GM12801 (cell line): ENCODE results near the gene NAXD.

Source experiments
- CTCF ChIP-seq: IDR thresholded peaks from one replicate; pipeline ENCODE4 v1.5.1; 2011; ENCODE audit warnings: control low read depth; ENCODE audit not compliant: insufficient read length; ENCODE audit errors: extremely low read depth

NAXD gene

GRCh38 chr13:110575322-110576069, 39.8 kb upstream of the NAXD start:
- no peak for TF ChIP-seq CTCF

- TF ChIP-seq CTCF: no peak
Observed at GRCh38 chr13:110576070-110576394, 39.3 kb upstream of the NAXD start.

GRCh38 chr13:110576736-110577476, 38.4 kb upstream of the NAXD start:
- no peak for TF ChIP-seq CTCF

GRCh38 chr13:110578363-110578762, 37.0 kb upstream of the NAXD start:
- TF ChIP-seq CTCF: no peak

- TF ChIP-seq CTCF: no peak
Observed at GRCh38 chr13:110580800-110581199, 34.5 kb upstream of the NAXD start.

- TF ChIP-seq CTCF: no peak
Observed at GRCh38 chr13:110581506-110582185, 33.7 kb upstream of the NAXD start.

GRCh38 chr13:110582421-110582954, 32.9 kb upstream of the NAXD start:
- no peak for TF ChIP-seq CTCF
